CD4-positive, alpha-beta T cell treated with Interleukin-4 for 1 hour (primary cell): ENCODE measurements around the gene TNFRSF12A.

Experiments used
- DNase-seq, 2 donors: peaks; one replicate each; pipeline ENCODE4 v3.0.0-alpha.2; 2020 to 2022

The TNFRSF12A gene

GRCh38 chr16:3012828-3013420 lies 7.2 kb upstream of the TNFRSF12A start, which contains the start of gene CLDN9:
Gene CLDN9 (plus strand): TSS chr16:3012923. CDS start chr16:3013363, 440 bp downstream.
- DNase-seq, result no peak

DNA sequence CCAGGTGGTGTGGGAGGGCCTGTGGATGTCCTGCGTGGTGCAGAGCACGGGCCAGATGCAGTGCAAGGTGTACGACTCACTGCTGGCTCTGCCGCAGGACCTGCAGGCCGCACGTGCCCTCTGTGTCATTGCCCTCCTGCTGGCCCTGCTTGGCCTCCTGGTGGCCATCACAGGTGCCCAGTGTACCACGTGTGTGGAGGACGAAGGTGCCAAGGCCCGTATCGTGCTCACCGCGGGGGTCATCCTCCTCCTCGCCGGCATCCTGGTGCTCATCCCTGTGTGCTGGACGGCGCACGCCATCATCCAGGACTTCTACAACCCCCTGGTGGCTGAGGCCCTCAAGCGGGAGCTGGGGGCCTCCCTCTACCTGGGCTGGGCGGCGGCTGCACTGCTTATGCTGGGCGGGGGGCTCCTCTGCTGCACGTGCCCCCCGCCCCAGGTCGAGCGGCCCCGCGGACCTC lies 6.6 kb upstream of the TNFRSF12A start:
- no peak for DNase-seq

DNA sequence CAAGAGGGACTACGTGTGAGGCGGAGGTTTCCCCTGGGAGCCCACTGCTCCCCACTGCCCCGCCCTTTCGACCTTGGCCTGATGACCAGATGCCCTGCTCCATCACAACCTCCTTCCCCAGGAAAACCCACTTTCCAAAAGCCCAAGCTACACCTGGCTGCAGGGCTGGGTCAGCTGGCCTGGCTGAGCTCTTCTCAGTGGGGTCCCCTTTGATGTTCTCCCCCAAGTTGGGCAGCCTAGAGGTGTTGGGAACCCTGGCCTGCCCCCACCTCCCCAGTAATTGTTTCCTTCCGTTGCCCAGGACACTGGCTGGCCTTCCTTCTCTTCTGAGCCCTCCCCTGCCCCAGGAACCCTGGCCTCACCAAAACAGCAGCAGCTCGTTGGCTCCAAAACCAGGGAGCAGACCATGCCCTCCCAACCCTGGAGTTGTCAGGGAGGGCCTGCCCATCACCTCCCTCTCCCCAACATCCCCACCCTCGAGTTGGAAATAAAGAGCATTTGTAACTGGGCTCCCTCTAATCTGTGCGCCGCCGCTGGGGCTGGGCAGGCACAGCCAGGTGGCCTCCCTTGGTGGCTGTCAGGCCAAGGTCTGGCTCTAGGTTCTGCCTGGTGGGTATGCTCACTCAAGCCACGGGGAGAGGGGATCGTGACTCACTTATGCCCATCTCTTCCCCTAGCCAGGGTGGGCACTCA lies 6.0 kb upstream of the TNFRSF12A start:
- DNase-seq, result no peak

DNA sequence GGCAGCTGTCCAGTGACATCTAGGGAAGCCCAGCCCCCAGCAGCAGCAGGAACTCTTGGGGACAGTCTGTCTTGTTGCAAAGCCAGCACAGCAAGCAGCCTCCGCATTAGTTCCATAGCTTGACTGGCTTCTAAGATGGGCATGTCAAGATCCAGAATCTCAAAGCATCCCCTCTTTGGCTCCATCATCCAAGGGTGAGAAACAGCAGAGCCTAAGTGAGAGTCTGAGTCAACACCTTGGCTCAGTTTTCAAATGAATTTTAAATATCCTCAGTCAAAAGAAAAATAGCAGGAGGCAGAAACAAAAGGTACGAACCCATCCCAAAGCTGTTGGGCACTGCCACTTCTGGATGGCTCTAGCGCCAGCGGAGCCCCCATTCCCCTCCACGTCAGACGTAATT lies 5.2 kb upstream of the TNFRSF12A start:
- no peak for DNase-seq

- no peak for DNase-seq
Observed at GRCh38 chr16:3015865-3016521, 4.2 kb upstream of the TNFRSF12A start.

GRCh38 chr16:3017344-3017743 lies 2.8 kb upstream of the TNFRSF12A start:
- DNase-seq, result no peak

GRCh38 chr16:3017794-3018506 lies 2.2 kb upstream of the TNFRSF12A start, which contains the start of gene CLDN6:
Gene CLDN6 (minus strand): TSS chr16:3018183. CDS start chr16:3016021, 2,162 bp downstream.
- no peak for DNase-seq

GRCh38 chr16:3019594-3020246 lies 448 bp upstream of the TNFRSF12A start:
- no peak for DNase-seq

DNA sequence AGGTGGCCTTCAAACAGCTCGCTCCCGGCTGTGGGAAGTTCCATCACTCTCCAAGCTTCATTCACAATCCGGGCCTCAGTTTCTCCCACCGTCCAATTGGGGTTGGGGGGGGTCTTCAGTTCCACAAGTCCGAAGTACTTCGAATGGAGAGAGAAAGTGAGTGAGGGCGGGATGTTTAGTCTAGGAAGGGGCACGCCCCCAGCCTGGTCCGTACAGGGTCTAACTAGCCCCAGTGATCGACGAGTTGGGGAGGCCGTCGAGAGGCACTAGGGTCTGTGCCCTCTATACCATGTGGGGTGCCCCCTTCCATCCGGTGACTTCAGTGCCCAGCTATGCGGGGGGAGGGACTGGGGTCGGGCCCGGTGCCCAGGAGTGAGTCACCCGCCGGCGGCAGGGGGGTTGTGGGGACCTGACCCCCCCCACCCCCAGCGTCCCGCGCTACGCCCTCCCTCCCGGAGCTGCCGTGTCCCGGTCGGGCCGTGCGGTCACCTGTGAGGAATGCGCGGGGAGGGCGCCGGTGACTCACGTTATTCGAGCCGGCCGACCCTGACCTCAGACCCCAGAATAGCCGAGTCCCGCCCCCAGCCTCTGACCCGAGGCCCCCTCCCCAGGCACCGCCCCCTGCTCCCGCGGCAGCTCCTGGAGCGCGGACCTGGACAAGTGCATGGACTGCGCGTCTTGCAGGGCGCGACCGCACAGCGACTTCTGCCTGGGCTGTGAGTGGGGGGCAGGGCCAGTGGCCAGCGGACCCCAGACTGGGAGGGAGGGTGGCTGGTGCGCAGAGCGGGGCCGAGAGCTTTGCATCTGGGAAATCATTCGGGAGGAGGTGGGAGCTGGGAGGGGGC lies 658 bp downstream of the TNFRSF12A start:
- peak; percentile 52 to 71 for DNase-seq

- DNase-seq, result peak; percentile 64 to 65
Observed at GRCh38 chr16:3021449-3022207, 1.5 kb downstream of the TNFRSF12A start.

DNA sequence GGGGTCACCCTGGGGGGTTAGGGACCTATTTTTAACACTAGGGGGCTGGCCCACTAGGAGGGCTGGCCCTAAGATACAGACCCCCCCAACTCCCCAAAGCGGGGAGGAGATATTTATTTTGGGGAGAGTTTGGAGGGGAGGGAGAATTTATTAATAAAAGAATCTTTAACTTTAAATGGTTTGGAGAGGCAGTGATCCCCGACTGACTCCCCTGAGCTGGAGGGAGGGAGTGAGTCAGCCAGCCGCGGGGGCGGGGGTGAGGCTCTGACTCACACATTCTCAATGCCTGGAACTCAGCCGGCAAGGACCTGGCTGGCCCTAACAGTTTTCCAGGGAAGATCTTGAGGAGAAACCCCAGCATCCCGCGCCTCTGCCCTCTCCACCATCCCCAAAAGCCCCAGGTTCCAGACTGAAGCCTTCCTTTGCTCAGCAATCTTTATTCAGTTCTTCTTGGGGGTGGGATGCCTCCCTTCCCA lies 2.1 kb downstream of the TNFRSF12A start:
- peak; percentile 61 to 73 for DNase-seq

DNA sequence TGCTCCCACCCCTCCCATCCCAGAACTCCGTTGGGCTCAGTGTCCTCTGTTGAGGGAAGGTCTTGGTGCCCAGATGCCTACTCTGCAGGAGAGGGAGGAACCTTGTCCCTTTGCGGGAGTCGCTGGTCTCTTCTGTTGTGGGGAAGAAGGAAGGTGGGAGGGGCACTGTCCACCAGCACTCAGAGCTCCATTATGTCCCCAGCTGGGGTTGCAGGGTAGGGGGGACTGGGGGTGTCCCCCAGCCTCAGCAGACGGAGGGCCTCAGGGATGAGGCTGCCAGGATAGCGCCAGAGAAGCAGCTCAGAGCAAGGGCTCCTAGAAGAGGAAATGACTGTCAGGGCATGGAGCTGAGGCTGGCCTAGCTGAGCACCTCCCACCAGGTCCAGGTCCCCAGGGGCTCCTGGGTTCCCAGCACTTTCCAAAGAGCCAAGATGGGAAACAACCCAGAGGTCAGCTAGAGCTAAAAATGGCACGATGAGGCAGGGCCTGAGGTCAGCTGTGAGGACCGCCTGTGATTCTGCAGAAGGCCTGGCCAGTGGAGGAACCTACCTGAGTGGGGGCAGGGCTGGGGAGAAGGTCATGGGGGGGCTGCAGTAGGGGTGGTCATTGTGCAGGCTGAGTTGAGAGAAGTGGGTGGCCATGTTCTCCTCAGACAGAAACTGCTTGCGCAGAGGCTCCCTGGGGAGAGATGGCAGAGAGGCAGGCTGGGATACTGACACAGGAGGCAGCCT lies 2.7 kb downstream of the TNFRSF12A start:
- no peak for DNase-seq

- DNase-seq, result no peak
Observed at GRCh38 chr16:3023415-3023668, 3.2 kb downstream of the TNFRSF12A start.

- peak; percentile 96 to 97 for DNase-seq
Observed at GRCh38 chr16:3023669-3024478, 3.7 kb downstream of the TNFRSF12A start, which contains the start of the genes HCFC1R1 and THOC6. Gene HCFC1R1 (minus strand): TSS chr16:3023942. CDS start chr16:3023941, 1 bp downstream. Gene THOC6 (plus strand): TSS chr16:3024035. CDS start chr16:3024327, 292 bp downstream.

DNA sequence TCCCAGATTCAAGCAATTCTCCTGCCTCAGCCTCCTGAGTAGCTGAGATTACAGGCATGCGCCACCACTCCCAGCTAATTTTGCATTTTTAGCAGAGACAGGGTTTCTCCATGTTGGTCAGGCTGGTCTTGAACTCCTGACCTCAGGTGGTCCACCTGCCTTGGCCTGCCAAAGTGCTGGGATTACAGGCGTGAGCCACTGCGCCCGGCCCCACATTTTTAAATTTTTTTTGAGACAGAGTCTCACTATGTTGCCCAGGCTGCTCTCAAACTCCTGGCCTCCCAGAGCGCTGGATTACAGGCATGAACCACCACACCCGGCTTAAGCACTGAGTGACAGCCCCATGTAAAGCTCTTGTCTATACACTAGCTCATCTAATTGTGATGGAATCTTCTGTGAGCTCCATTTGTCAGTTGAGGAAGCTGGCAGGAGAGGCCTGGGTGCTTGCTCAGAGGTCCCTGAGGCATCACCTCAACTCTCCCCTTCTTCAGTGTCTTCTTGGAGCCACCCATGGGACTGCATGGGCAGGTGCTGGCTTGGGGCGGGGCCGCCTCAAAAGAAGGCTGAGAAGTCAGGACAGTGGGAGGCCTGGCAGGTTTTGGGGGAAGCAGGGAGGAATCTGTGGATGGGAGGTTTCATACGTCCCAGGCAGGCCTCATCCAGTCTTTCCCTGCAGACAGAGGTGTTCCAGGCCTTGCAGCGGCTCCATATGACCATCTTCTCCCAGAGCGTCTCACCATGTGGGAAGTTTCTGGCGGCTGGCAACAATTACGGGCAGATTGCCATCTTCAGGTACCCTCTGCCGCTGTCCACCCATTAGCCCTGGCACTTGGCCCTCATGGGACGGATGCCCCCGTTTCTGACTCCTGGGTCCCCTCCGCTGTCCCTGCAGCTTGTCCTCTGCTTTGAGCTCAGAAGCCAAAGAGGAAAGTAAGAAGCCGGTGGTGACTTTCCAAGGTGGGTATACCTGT lies 5.1 kb downstream of the TNFRSF12A start:
- no peak for DNase-seq

DNA sequence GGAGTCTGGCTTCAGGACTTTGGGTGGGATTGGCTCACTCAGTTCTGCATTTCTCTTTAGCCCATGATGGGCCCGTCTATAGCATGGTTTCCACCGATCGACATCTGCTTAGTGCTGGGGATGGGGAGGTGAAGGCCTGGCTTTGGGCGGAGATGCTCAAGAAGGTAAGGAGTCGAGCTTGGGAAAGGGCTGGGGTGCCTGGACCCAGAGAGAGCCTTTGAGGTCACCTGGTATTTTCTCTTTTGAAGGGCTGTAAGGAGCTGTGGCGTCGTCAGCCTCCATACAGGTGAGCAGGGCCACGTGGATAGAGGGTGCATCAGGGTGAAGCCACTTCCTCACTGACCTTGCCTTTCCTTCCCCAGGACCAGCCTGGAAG lies 5.8 kb downstream of the TNFRSF12A start:
- no peak for DNase-seq

- DNase-seq, result no peak
Observed at GRCh38 chr16:3026609-3027488, 6.7 kb downstream of the TNFRSF12A start.
